Uterus (tissue), 2 donors: ENCODE results near the gene ADM2.

Experiments used
- POLR2A ChIP-seq, 2 donors: fragments of 450-650 bp; IDR thresholded peaks; one replicate each; pipeline ENCODE4 v1.6.1; 2016; ENCODE audit warnings: antibody characterized with exemption in 2 of 2, mild to moderate bottlenecking in 1 of 2, moderate library complexity in 1 of 2
- TF ChIP-seq, protein P1 (sequence below), 4 experiments: fragments of 200-600 bp in 2 of 4; fragments of 450-650 bp in 2 of 4; sonication (generic) in 2 of 4; IDR thresholded peaks; one replicate each; pipeline ENCODE4 v1.5.1; 2016 to 2019; ENCODE audit warnings: antibody characterized with exemption in 4 of 4, mild to moderate bottlenecking in 2 of 4, moderate library complexity in 1 of 4

DNA sequence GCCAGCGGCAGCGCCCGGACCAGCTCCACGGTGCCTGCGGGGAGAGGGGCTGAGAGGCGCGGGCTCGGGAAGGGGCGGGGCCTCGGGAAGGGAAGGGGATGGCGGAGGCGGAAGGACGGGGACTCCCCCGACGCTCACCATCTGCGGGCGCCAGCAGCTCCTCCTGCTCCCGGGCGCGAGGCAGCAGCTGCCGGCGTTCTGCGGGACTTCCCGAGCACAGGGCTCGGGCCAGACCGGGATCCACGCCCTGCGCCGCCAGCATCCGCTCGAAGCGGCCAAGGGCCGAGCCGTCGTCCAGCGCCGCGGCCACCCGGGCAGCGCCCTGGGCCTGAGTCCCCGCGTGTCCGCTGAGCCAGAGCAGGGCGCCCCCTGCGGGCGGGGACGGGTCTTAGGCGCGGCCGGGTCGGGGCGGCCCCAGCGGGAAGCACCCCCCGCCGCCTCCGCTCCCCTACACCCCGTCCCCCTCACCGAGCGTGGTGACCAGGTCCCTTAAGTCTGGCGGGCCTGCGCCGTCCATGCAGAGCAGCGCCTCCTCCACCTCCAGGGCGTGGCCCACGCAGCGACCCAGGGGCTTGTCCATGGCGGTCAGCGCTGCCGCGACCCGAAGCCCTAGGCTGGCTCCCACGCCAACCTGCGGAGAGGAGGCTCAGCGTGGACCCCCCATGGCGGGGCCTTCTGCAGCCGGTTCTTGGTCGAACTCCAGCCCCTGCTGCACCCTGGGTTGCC lies 44.9 kb downstream of the ADM2 start:
- TF ChIP-seq, protein P1, sequence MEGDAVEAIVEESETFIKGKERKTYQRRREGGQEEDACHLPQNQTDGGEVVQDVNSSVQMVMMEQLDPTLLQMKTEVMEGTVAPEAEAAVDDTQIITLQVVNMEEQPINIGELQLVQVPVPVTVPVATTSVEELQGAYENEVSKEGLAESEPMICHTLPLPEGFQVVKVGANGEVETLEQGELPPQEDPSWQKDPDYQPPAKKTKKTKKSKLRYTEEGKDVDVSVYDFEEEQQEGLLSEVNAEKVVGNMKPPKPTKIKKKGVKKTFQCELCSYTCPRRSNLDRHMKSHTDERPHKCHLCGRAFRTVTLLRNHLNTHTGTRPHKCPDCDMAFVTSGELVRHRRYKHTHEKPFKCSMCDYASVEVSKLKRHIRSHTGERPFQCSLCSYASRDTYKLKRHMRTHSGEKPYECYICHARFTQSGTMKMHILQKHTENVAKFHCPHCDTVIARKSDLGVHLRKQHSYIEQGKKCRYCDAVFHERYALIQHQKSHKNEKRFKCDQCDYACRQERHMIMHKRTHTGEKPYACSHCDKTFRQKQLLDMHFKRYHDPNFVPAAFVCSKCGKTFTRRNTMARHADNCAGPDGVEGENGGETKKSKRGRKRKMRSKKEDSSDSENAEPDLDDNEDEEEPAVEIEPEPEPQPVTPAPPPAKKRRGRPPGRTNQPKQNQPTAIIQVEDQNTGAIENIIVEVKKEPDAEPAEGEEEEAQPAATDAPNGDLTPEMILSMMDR (IDR thresholded peaks at IDR 0.05): peak; percentile 39 to 68 (median 60)
- TF ChIP-seq POLR2A (IDR thresholded peaks at IDR 0.05): no peak
